ENCODE data around the gene CPNE1. TPM values are rescaled to one million over a fixed set of nuclear protein-coding genes. Genes with fewer than 3 reads are reported as not detected.

Gene CPNE1
- total and polyA plus RNA-seq, 3 experiments from 2014 or later: 295 to 378 (median 305) TPM

DNA sequence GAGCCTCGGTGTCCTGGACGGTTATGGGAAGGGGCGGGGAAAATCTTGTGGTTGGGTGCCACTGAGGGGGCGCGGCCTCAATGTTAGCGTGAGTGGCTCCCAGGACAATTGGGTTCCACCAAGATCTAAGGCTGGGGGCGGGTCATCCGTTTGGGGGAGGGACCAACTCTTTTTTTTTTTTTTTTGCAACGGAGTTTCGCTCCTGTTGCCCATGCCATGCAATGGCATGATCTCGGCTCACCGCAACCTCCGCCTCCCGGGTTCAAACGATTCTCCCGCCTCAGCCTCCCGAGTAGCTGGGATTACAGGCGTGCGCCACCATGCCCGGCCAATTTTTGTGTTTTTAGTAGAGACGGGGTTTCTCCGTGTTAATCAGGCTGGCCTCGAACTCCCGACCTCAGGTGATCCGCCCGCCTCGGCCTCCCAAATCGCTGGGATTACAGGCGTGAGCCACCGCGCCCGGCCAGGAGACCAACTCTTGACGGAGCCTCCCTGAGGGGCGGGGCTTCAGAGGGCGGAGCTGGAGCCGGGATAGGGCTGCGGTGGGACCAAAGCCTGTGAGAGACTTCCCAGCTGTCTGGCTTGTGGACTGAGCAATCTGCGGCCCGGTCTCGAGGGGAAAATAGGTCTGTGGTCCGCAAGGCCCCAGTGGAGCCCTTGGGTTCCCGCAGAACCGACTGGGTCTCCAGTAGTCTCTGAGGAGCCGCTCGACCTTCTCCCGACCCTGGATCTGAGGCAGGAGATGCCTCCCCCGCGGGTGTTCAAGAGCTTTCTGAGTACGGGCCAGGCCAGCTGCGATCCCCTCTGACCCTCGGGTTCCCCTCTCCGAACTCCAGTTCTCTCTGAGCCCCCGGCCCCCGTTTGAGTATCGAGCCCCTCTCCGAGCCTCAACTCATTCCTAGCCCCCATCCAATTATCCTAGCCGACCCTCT is 48.0 kb downstream of the CPNE1 start:
- H3K36me3 ChIP-seq (ENCODE audit: insufficient read depth, low read length): no peaks in the 10 kb centered on the region
- Mint-ChIP-seq H3K4me1 (peaks cover 25 to 49% (median 32%) of the 10 kb centered on the region in 3 donors), H3K27ac (peak overlapping the region in 7 of 8 donors; percentile 56 to 100 (median 98)), H3K36me3 (peaks cover 0 to 3% (median 2%) of the 10 kb centered on the region in 3 donors), H3K4me3 (peak overlapping the region; percentile 83 to 95 (median 92)), H3K27me3 (peaks cover 0 to 8% of the 10 kb centered on the region in 2 donors), H3K9me3 (no peaks in the 10 kb centered on the region)
- CTCF ChIA-PET: interaction anchor here (0.8 to 6.5 kb wide), 7 partner anchors 10 to 338 kb away, joined by 3 to 55 read pairs (median 3); partner anchors contain the start of genes RBM39 and SCAND1
- no peaks in the 10 kb centered on the region for H3K9me3 ChIP-seq (ENCODE audit: low read length)
- H3K4me1 ChIP-seq (ENCODE audit: insufficient read depth, low read length): peaks cover 26% of the 10 kb centered on the region
- no peaks in the 10 kb centered on the region for H3K27me3 ChIP-seq (ENCODE audit: insufficient read depth, low read length, poor library complexity, severe bottlenecking)
- peak overlapping the region; percentile 67 for H3K27ac ChIP-seq (ENCODE audit: low read depth, low read length)
- POLR2A ChIA-PET: interaction anchor here (0.6 to 4.9 kb wide), 8 partner anchors 13 to 338 kb away, joined by 4 to 57 read pairs (median 6); partner anchors contain the start of genes CPNE1, RBM12, RBM39 and SCAND1
- peak overlapping the region; percentile 59 for H3K4me3 ChIP-seq (ENCODE audit: low read length)
- peak in 3 of 5 donors; percentile 54 to 75 (median 67) for DNase-seq

- DNase-seq: peak; percentile 98 to 100 (median 100)
- Mint-ChIP-seq H3K4me3 (peak within 1 kb of the TSS; percentile 83 to 94 (median 92)), H3K27me3 (peaks cover 0 to 8% of the 10 kb centered on the region in 2 donors), H3K9me3 (no peaks in the 10 kb centered on the region), H3K36me3 (no peaks in the 10 kb centered on the region), H3K4me1 (peaks cover 25 to 49% (median 32%) of the 10 kb centered on the region in 3 donors), H3K27ac (peak within 1 kb of the TSS; percentile 94 to 100 (median 100))
- H3K9me3 ChIP-seq (ENCODE audit: low read length): no peaks in the 10 kb centered on the region
- ChIA-PET CTCF (interaction anchor here (0.8 to 6.5 kb wide), 6 partner anchors 9 to 338 kb away, joined by 3 to 55 read pairs (median 4); partner anchors contain the start of gene SCAND1), POLR2A (interaction anchor here (0.6 to 4.9 kb wide), 9 partner anchors 12 to 820 kb away, joined by 3 to 57 read pairs (median 5); partner anchors contain the start of genes CPNE1, ERGIC3, RBM12 and RBM39)
- H3K4me1 ChIP-seq (ENCODE audit: insufficient read depth, low read length): peaks cover 26% of the 10 kb centered on the region
- H3K27me3 ChIP-seq (ENCODE audit: insufficient read depth, low read length, poor library complexity, severe bottlenecking): no peaks in the 10 kb centered on the region
- H3K36me3 ChIP-seq (ENCODE audit: insufficient read depth, low read length): no peaks in the 10 kb centered on the region
- peak within 1 kb of the TSS; percentile 88 for H3K4me3 ChIP-seq (ENCODE audit: low read length)
- peak within 1 kb of the TSS; percentile 97 for H3K27ac ChIP-seq (ENCODE audit: low read depth, low read length)
Measured at GRCh38 chr20:35615667-35616464, 48.8 kb downstream of the CPNE1 start, which contains the start of gene SPAG4. TSS of gene SPAG4 (plus strand) at chr20:35615829. CDS start at chr20:35616004, 175 bp downstream.

DNA sequence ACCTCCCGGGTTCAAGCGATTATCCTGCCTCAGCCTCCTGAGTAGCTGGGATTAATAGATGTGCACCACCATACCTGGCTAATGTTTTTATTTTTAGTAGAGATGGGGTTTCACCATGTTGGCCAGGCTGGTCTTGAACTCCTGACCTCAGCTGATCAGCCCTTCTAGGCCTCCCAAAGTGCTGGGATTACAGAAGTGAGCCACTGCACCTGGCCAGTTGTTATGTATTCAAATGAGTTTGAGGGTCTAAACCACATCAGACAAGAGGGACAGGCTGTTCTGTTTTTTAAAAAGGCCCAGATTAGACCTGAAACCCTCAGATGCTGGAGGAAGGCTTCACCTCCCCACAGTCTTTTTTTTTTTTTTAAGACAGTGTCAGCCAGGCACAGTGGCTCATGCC is 53.2 kb downstream of the CPNE1 start:
- ChIA-PET CTCF (interaction anchor here (0.8 to 1.1 kb wide), 2 partner anchors 10 to 343 kb away, joined by 3 read pairs; partner anchors contain the start of gene SCAND1), POLR2A (no interaction called here)
- Histone ChIP-seq H3K4me1 (ENCODE audit: insufficient read depth, low read length) (peaks cover 5% of the 10 kb centered on the region), H3K4me3 (ENCODE audit: low read length) (no peak overlapping the region), H3K9me3 (ENCODE audit: low read length) (no peaks in the 10 kb centered on the region), H3K36me3 (ENCODE audit: insufficient read depth, low read length) (no peaks in the 10 kb centered on the region), H3K27me3 (ENCODE audit: insufficient read depth, low read length, poor library complexity, severe bottlenecking) (no peaks in the 10 kb centered on the region), H3K27ac (ENCODE audit: low read depth, low read length) (no peak overlapping the region)
- Mint-ChIP-seq H3K36me3 (no peaks in the 10 kb centered on the region), H3K9me3 (no peaks in the 10 kb centered on the region), H3K4me1 (peaks cover 4 to 12% (median 5%) of the 10 kb centered on the region in 3 donors), H3K27me3 (peaks cover 0 to 6% of the 10 kb centered on the region in 2 donors), H3K27ac (no peak overlapping the region), H3K4me3 (no peak overlapping the region)
- DNase-seq: no peak

DNA sequence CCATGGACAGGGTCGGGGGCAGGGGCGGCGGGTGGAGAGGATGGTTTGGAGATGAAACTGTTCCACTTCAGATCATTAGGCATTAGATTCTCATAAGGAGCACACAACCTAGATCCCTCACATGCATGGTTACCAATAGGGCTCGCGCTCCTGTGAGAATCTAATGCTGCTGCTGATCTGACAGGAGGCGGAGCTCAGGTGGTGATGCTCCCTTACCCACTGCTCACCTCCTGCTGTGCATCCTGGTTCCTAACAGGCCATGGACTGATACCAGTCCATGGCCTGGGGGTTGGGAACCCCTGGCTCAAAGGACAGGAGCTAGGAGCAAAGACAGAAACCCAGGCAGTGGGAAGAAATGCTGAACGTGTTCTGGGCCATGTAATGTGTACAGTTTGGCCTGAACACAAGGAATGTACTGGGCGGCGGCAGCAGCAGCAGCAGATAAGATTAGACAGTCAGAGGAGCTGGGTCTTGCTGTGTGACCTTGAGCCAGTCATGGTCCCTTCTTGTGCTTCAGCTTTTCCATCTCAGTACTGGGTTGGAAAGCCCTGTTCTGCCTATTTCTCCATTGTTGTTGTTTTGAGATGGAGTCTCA is 53.8 kb downstream of the CPNE1 start:
- H3K4me3 Mint-ChIP-seq: no peak overlapping the region
- no peak overlapping the region for H3K27ac ChIP-seq (ENCODE audit: low read depth, low read length)
- no peaks in the 10 kb centered on the region for H3K36me3 ChIP-seq (ENCODE audit: insufficient read depth, low read length)
- H3K36me3 Mint-ChIP-seq: no peaks in the 10 kb centered on the region
- DNase-seq: no peak
- H3K27ac Mint-ChIP-seq: no peak overlapping the region
- no peaks in the 10 kb centered on the region for H3K9me3 ChIP-seq (ENCODE audit: low read length)
- H3K4me3 ChIP-seq (ENCODE audit: low read length): no peak overlapping the region
- H3K27me3 Mint-ChIP-seq: peaks cover 0 to 4% of the 10 kb centered on the region in 2 donors
- H3K27me3 ChIP-seq (ENCODE audit: insufficient read depth, low read length, poor library complexity, severe bottlenecking): no peaks in the 10 kb centered on the region
- H3K4me1 Mint-ChIP-seq: peaks cover 3 to 8% (median 4%) of the 10 kb centered on the region in 3 donors
- no peaks in the 10 kb centered on the region for H3K9me3 Mint-ChIP-seq
- POLR2A ChIA-PET: no interaction called here
- CTCF ChIA-PET: interaction anchor here (0.8 to 1.1 kb wide), 3 partner anchors 9 to 343 kb away, joined by 3 read pairs; partner anchors contain the start of gene SCAND1
- peaks cover 5% of the 10 kb centered on the region for H3K4me1 ChIP-seq (ENCODE audit: insufficient read depth, low read length)

DNA sequence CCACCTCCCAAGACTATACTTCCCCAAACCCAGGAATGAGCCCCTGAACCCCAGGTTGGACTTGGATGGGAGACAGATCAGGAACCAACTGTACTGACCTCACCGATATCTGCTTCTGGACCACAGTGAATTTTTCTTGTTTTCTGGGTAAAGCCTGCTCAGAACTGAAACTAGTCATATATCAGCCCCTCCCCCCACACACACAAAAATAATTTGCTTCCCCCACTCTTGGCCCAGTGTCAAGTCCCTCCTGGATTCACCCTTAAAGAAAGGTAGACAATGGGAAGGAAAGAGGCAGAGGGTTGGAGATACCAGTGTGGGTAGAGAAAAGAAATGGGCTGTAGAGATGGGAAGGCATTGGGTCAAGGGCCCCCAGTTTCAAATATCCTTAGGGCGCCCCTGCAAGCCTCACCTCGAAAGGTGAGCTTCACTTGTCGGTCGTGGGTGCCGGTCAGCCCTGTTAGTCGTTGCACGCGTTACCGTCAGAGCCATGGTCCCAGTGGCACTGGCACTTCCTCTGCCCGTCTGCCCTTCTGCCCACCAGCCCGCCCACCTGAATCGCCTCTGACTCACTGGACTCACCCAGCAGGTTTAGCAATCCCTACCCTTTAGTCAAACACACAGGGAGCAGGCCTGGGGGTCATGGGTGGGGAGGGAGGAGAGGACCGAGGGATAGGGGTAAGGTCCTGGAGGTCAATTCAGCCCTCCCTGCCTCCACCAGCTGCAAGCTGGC is 57.5 kb downstream of the CPNE1 start:
- DNase-seq: no peak
- peak overlapping the region in 1 of 8 donors; percentile 47 for H3K27ac Mint-ChIP-seq

GRCh38 chr20:35606127-35606526 is 58.6 kb downstream of the CPNE1 start:
- CTCF ChIA-PET: interaction anchor here (1.0 to 1.3 kb wide), 2 partner anchors 10 to 13 kb away, joined by 3 read pairs; partner anchors contain the start of gene SPAG4
- H3K9me3 Mint-ChIP-seq: no peaks in the 10 kb centered on the region
- no peak overlapping the region for H3K4me3 ChIP-seq (ENCODE audit: low read length)
- POLR2A ChIA-PET: no interaction called here
- H3K4me3 Mint-ChIP-seq: no peak overlapping the region
- peaks cover 4% of the 10 kb centered on the region for H3K4me1 ChIP-seq (ENCODE audit: insufficient read depth, low read length)
- H3K27me3 ChIP-seq (ENCODE audit: insufficient read depth, low read length, poor library complexity, severe bottlenecking): peaks cover 6% of the 10 kb centered on the region
- peaks cover 3 to 4% of the 10 kb centered on the region in 2 donors for H3K27me3 Mint-ChIP-seq
- DNase-seq: no peak
- no peak overlapping the region for H3K27ac Mint-ChIP-seq
- H3K36me3 ChIP-seq (ENCODE audit: insufficient read depth, low read length): no peaks in the 10 kb centered on the region
- H3K4me1 Mint-ChIP-seq: peaks cover 2 to 9% (median 4%) of the 10 kb centered on the region in 3 donors
- no peak overlapping the region for H3K27ac ChIP-seq (ENCODE audit: low read depth, low read length)
- H3K36me3 Mint-ChIP-seq: peaks cover 0 to 1% (median 0%) of the 10 kb centered on the region in 3 donors
- no peaks in the 10 kb centered on the region for H3K9me3 ChIP-seq (ENCODE audit: low read length)

More for the DNA sequence above, 57.5 kb downstream of the CPNE1 start:
- ChIA-PET CTCF (interaction anchor here (1.0 to 1.3 kb wide), 2 partner anchors 9 to 12 kb away, joined by 3 read pairs; partner anchors contain the start of gene SPAG4), POLR2A (no interaction called here)
- H3K4me1 ChIP-seq (ENCODE audit: insufficient read depth, low read length): no peaks in the 10 kb centered on the region
- Mint-ChIP-seq H3K36me3 (peaks cover 0 to 1% (median 0%) of the 10 kb centered on the region in 3 donors), H3K9me3 (no peaks in the 10 kb centered on the region), H3K4me1 (peaks cover 0 to under 1% (median 0%) of the 10 kb centered on the region in 3 donors), H3K4me3 (no peak overlapping the region), H3K27me3 (no peaks in the 10 kb centered on the region)
- no peaks in the 10 kb centered on the region for H3K9me3 ChIP-seq (ENCODE audit: low read length)
- H3K27me3 ChIP-seq (ENCODE audit: insufficient read depth, low read length, poor library complexity, severe bottlenecking): peaks cover 3% of the 10 kb centered on the region
- no peak overlapping the region for H3K4me3 ChIP-seq (ENCODE audit: low read length)
- no peaks in the 10 kb centered on the region for H3K36me3 ChIP-seq (ENCODE audit: insufficient read depth, low read length)
- no peak overlapping the region for H3K27ac ChIP-seq (ENCODE audit: low read depth, low read length)

DNA sequence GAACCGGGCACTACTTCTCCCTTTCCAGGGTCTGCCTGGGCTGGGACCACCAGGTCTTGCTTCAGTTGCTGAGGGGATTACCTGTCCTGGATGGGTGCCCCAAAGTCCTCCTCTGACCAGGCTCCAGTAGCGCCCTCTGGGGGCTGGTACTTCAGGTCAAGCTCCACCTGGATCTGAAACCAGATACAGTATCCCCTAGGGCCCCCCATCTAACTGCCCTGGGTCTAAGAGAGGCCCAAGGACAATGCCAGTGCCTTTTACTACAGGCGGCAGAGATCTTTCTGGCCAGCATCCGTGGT is 60.3 kb downstream of the CPNE1 start:
- peaks cover 13 to 14% of the 10 kb centered on the region in 2 donors for H3K27me3 Mint-ChIP-seq
- H3K27ac ChIP-seq (ENCODE audit: low read depth, low read length): no peak overlapping the region
- no peaks in the 10 kb centered on the region for H3K9me3 Mint-ChIP-seq
- no peaks in the 10 kb centered on the region for H3K9me3 ChIP-seq (ENCODE audit: low read length)
- DNase-seq: no peak
- no peaks in the 10 kb centered on the region for H3K36me3 ChIP-seq (ENCODE audit: insufficient read depth, low read length)
- peaks cover 0 to 1% (median 0%) of the 10 kb centered on the region in 3 donors for H3K36me3 Mint-ChIP-seq
- H3K27ac Mint-ChIP-seq: no peak overlapping the region
- peaks cover 12% of the 10 kb centered on the region for H3K27me3 ChIP-seq (ENCODE audit: insufficient read depth, low read length, poor library complexity, severe bottlenecking)
- CTCF ChIA-PET: interaction anchor here (0.7 to 5.4 kb wide), 7 partner anchors 8 to 157 kb away, joined by 3 to 55 read pairs (median 3); partner anchors contain the start of genes CEP250 and SPAG4
- H3K4me1 Mint-ChIP-seq: peaks cover 5 to 15% (median 10%) of the 10 kb centered on the region in 3 donors
- POLR2A ChIA-PET: no interaction called here
- H3K4me3 Mint-ChIP-seq: no peak overlapping the region
- no peak overlapping the region for H3K4me3 ChIP-seq (ENCODE audit: low read length)
- peaks cover 9% of the 10 kb centered on the region for H3K4me1 ChIP-seq (ENCODE audit: insufficient read depth, low read length)

Data from CD8-positive, alpha-beta memory T cell (primary cell).